HepG2 (cell line): ENCODE measurements around the gene MYO1C. TPM values are rescaled to one million over a fixed set of nuclear protein-coding genes. Genes with fewer than 3 reads are reported as not detected.
"Not testable (repeated sequence)": the region's sequence is repeated elsewhere in the genome, so short reads cannot be mapped to it uniquely, and the experiment has no call there.

Experiments used
- ATAC-seq: fragments of 200-7000 bp; cut with Tn5 transposase; 3 replicates; pipeline ENCODE4 v1.9.1; 2020; ENCODE audit warnings: mild to moderate bottlenecking, moderate library complexity
- BruUV-seq: library from RNA; stranded (reverse); fragments of 400-500 nt; replicated peaks from 2 replicates; lab custom pipeline; 2021; lab: Mats Ljungman, UMichigan
- CTCF ChIA-PET: fragments of 300-600 bp; formaldehyde crosslinking; extraction: SDS; loops from one replicate; lab custom pipeline; 2021; ENCODE audit warnings: low total read pairs, inconsistent platforms, low intra/inter-chr PET ratio; lab: Yijun Ruan, JAX
- POLR2A ChIA-PET: fragments of 350-600 bp; sonication (Branson Sonifier 250); formaldehyde crosslinking; loops from one replicate; lab custom pipeline; 2020; ENCODE audit warnings: antibody characterized with exemption, inconsistent platforms; lab: Yijun Ruan, JAX
- DNase-seq: peaks from one replicate; pipeline ENCODE4 v3.0.0-alpha.2; 2015; ENCODE audit warnings: low spot score
- FAIRE-seq: peaks from 3 replicates; lab custom pipeline; 2011; peaks lifted over from hg19 to GRCh38; lab: Jason Lieb, UNC
- H2AFZ ChIP-seq: one replicate; pipeline ENCODE4 v1.6.1; 2011; ENCODE audit warnings: low read length, inconsistent platforms
- H3K27ac ChIP-seq: fragments of 300-600 bp; 3 replicates; pipeline ENCODE4 v1.8.0; 2011; ENCODE audit warnings: mixed run types, mild to moderate bottlenecking, mixed read lengths, low read length, inconsistent platforms; ENCODE audit not compliant: insufficient read depth; ENCODE audit errors: extremely low read length
- H3K27me3 ChIP-seq, 2 experiments: fragments of 200-600 bp in 1 of 2; 2 replicates in 1 of 2; 3 replicates in 1 of 2; pipeline versions ENCODE4 v1.6.0 to v1.8.0; 2011; ENCODE audit warnings: low read length in 2 of 2, mild to moderate bottlenecking in 2 of 2, moderate library complexity in 2 of 2, inconsistent platforms in 1 of 2; ENCODE audit not compliant: insufficient read depth in 2 of 2, control insufficient read depth in 1 of 2
- H3K36me3 ChIP-seq, 2 experiments: fragments of 200-600 bp in 1 of 2; replicated peaks in 1 of 2; 2 replicates in 1 of 2; 3 replicates in 1 of 2; pipeline versions ENCODE4 v1.5.1 to v1.8.0; 2011; ENCODE audit warnings: low read length in 2 of 2, inconsistent platforms in 1 of 2; ENCODE audit not compliant: insufficient read depth in 2 of 2, control insufficient read depth in 1 of 2
- H3K4me1 ChIP-seq: 2 replicates; pipeline ENCODE4 v1.5.1; 2012; ENCODE audit warnings: low read length, inconsistent platforms; ENCODE audit not compliant: insufficient read depth
- H3K4me2 ChIP-seq: 2 replicates; pipeline ENCODE4 v1.6.0; 2011; ENCODE audit warnings: low read depth, low read length, inconsistent platforms
- H3K4me3 ChIP-seq, 3 experiments: fragments of 200-600 bp in 1 of 3; sonication (generic), shearing (Covaris generic) in 1 of 3; replicated peaks in 1 of 3; 2 replicates each; pipeline ENCODE4 v1.5.1; 2011 to 2016; ENCODE audit warnings: low read length in 3 of 3, inconsistent platforms in 2 of 3, low read depth in 2 of 3, mild to moderate bottlenecking in 2 of 3, control low read depth in 1 of 3, mixed read lengths in 1 of 3; ENCODE audit not compliant: insufficient read depth in 1 of 3
- H3K79me2 ChIP-seq: one replicate; pipeline ENCODE4 v1.6.1; 2011; ENCODE audit warnings: low read length, inconsistent platforms; ENCODE audit not compliant: insufficient read depth
- H3K9ac ChIP-seq: 2 replicates; pipeline ENCODE4 v1.6.0; 2011; ENCODE audit warnings: mild to moderate bottlenecking, low read depth, low read length, inconsistent platforms; ENCODE audit not compliant: insufficient read depth
- H3K9me3 ChIP-seq: 2 replicates; pipeline ENCODE4 v1.5.1; 2012; ENCODE audit warnings: mild to moderate bottlenecking, low read length
- H4K20me1 ChIP-seq: 2 replicates; pipeline ENCODE4 v1.6.0; 2011; ENCODE audit warnings: inconsistent platforms, mild to moderate bottlenecking, low read length, moderate library complexity; ENCODE audit not compliant: insufficient read depth
- NR2C2 ChIP-seq: sonication (generic); formaldehyde crosslinking; IDR thresholded peaks from 2 replicates; pipeline ENCODE4 v1.4.0; 2020; ENCODE audit warnings: missing genetic modification reagents, mild to moderate bottlenecking, moderate library complexity, borderline replicate concordance
- SATB2 ChIP-seq: sonication (generic); formaldehyde crosslinking; IDR thresholded peaks from 2 replicates; pipeline ENCODE4 v1.5.0; 2020; ENCODE audit warnings: missing genetic modification reagents
- ZMYM3 ChIP-seq: sonication (generic); formaldehyde crosslinking; IDR thresholded peaks from 2 replicates; pipeline ENCODE4 v1.5.1; 2020; ENCODE audit warnings: mild to moderate bottlenecking, missing genetic modification reagents
- ZNF878 ChIP-seq: sonication (generic); formaldehyde crosslinking; IDR thresholded peaks from 2 replicates; pipeline ENCODE4 v1.8.1; 2023; ENCODE audit warnings: mild to moderate bottlenecking, missing genetic modification reagents, moderate library complexity
- WGBS: methylation state at CpG from one replicate; pipeline ENCODE4 v1.1.6; 2017; ENCODE audit warnings: low lambda C conversion rate; 5-methylcytosine and 5-hydroxymethylcytosine counted together
- in situ Hi-C: cut with HindIII; loops from 2 replicates; pipeline ENCODE4 v1.10.0; 2017; ENCODE audit warnings: low pct_unique_long_range_greater_than_20kb; ENCODE audit not compliant: extremely low pct_ligation_motif_present
- intact Hi-C: fragments of 100-400 bp; cut with micrococcal nuclease; formaldehyde crosslinking; loops from one replicate; pipeline ENCODE4 v1.10.0; 2022; ENCODE audit not compliant: unreplicated experiment
- polyA plus RNA-seq, 8 experiments: library from polyadenylated mRNA; depleted of rRNA in 3 of 8; stranded (reverse) in 7 of 8; unstranded in 1 of 8; fragments of >200 nt; fragmentation: Illumina TruSeq in 4 of 8; extraction: Trizol in 4 of 8; gene quantifications; 2 replicates each; pipeline versions ENCODE4 v1.2.1 to v1.2.3, GENCODE V29; 2011 to 2016; ENCODE audit warnings: low read depth in 4 of 8, missing spikeins in 1 of 8, mixed read lengths in 1 of 8; ENCODE audit not compliant: insufficient read depth in 1 of 8
- total RNA-seq, 5 experiments: library from RNA; depleted of rRNA; stranded (reverse); fragments of >200 nt; fragmentation: Illumina TruSeq; extraction: Trizol; gene quantifications; 2 replicates each; pipeline ENCODE4 v1.2.3, GENCODE V29; 2016; ENCODE audit warnings: low read depth in 1 of 5

MYO1C gene
- total and polyA plus RNA-seq, 2 of the 13 experiments (the other 11 are each of a cell fraction or from before 2014, with no cell fraction given), result 22.7 to 40.8 TPM

DNA sequence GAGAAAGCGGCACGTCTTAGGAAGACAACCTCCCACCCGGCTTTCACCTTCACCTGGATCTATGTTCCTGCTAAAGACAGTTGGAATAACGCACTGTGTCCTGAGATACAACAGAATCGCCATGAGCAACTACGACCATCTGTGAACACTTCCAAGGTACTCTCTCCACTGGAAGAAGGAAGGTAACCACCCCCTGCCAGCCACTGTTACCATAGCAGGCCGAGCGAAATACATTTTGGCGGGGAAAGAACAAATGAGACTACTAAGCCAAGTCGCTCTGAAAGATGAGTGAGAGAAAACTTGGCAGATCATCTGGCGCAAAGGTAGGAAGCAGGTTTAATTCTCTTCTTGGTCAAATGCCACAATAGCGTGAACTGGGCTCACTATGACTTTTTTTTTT is 46.3 kb downstream of the MYO1C start:
- intact Hi-C loops (no loop called here), in situ Hi-C loops (no loop called here)
- H3K9ac ChIP-seq, result no peak overlapping the region
- TF ChIP-seq SATB2 (CRISPR knock-in tag) (no peak), NR2C2 (CRISPR knock-in tag) (no peak), ZNF878 (no peak)
- H4K20me1 ChIP-seq, result peaks cover 23% of the 10 kb centered on the region; the same call in 1 of the 2 replicates
- FAIRE-seq (no peak), DNase-seq (no peak), ATAC-seq (no peak)
- 97% methylated on average over 12 of the region's 12 CpGs for WGBS
- H3K27ac ChIP-seq, result no peak overlapping the region
- POLR2A ChIA-PET, result no interaction called here
- H3K4me2 ChIP-seq, result no peak overlapping the region
- H3K36me3 ChIP-seq, result peaks cover 1 to 15% of the 10 kb centered on the region in 2 experiments; a peak in 3 of 5 replicates
- no peak overlapping the region for H3K4me3 ChIP-seq
- H2AFZ ChIP-seq, result no peak overlapping the region
- CTCF ChIA-PET, result no interaction called here
- BruUV-seq, result no TSS peak
- H3K27me3 ChIP-seq, result no peaks in the 10 kb centered on the region
- no peaks in the 10 kb centered on the region for H3K9me3 ChIP-seq
- H3K4me1 ChIP-seq, result peaks cover 16% of the 10 kb centered on the region
- peaks cover 72% of the 10 kb centered on the region for H3K79me2 ChIP-seq

DNA sequence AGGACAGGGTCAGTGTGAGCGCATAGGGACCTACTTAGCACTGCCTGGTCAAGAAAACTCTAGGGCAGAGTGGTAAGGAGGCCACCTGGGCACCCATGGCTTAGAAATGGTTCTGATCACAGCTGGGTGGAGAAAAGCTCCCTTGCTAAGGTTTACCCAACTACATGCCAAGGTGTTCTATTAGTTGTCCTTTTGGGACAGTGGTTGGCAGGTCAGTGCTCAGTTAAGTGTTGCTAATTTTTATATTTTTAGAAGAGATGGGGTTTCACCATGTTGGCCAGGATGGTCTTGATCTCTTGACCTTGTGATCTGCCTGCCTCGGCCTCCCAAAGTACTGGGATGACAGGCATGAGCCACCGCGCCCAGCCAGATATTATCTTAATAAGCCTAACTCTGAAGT is 46.8 kb downstream of the MYO1C start:
- TF ChIP-seq ZMYM3 (CRISPR knock-in tag), result 0 out of 2 replicates have a peak, but pooled peaks have one; percentile 18
- H3K27me3 ChIP-seq, CTCF ChIA-PET, H3K27ac ChIP-seq, H3K4me2 ChIP-seq, DNase-seq, POLR2A ChIA-PET, intact Hi-C loops, ATAC-seq, H3K4me3 ChIP-seq, H2AFZ ChIP-seq, H3K9me3 ChIP-seq, BruUV-seq, in situ Hi-C loops, FAIRE-seq, H3K9ac ChIP-seq: not testable (repeated sequence)
- peaks cover 23% of the 10 kb centered on the region; the same call in 1 of the 2 replicates for H4K20me1 ChIP-seq
- H3K79me2 ChIP-seq, result peaks cover 74% of the 10 kb centered on the region
- H3K36me3 ChIP-seq, result peaks cover 1 to 15% of the 10 kb centered on the region in 2 experiments; a peak in 3 of 5 replicates
- WGBS, result 93% methylated on average over 3 of the region's 4 CpGs
- H3K4me1 ChIP-seq, result peaks cover 16% of the 10 kb centered on the region
